Osteocyte (in vitro differentiated cells): ENCODE results near the gene OGFOD3. TPM values are rescaled to one million over a fixed set of nuclear protein-coding genes. Genes with fewer than 3 reads are reported as not detected.

ENCODE experiments used
- DNase-seq: peaks from one replicate; pipeline ENCODE4 v3.0.0; 2021; ENCODE audit warnings: mixed read lengths; ENCODE audit not compliant: unreplicated experiment; ENCODE audit errors: extremely low spot score
- H3K27ac Mint-ChIP-seq: one replicate; pipeline ENCODE4 v1.8.0; 2021; ENCODE audit warnings: mild to moderate bottlenecking, mixed read lengths; ENCODE audit not compliant: unreplicated experiment
- H3K27me3 Mint-ChIP-seq: one replicate; pipeline ENCODE4 v1.8.0; 2021; ENCODE audit warnings: mixed read lengths; ENCODE audit not compliant: unreplicated experiment
- H3K36me3 Mint-ChIP-seq: one replicate; pipeline ENCODE4 v1.8.0; 2021; ENCODE audit warnings: mixed read lengths; ENCODE audit not compliant: unreplicated experiment
- H3K4me1 Mint-ChIP-seq: one replicate; pipeline ENCODE4 v1.8.0; 2021; ENCODE audit warnings: mixed read lengths; ENCODE audit not compliant: unreplicated experiment
- H3K4me3 Mint-ChIP-seq: one replicate; pipeline ENCODE4 v1.8.0; 2021; ENCODE audit warnings: mild to moderate bottlenecking, moderate library complexity, mixed read lengths; ENCODE audit not compliant: unreplicated experiment
- H3K9me3 Mint-ChIP-seq: one replicate; pipeline ENCODE4 v1.8.0; 2021; ENCODE audit warnings: mixed read lengths; ENCODE audit not compliant: unreplicated experiment
- total RNA-seq: library from RNA; stranded (reverse); gene quantifications from 2 replicates; pipeline ENCODE4 v1.2.1, GENCODE V29; 2021
- TF ChIP-seq, protein P1 (sequence below): fragments of 200-600 bp; sonication (generic); IDR thresholded peaks from 2 replicates; pipeline ENCODE4 v1.5.0; 2021; ENCODE audit warnings: antibody characterized with exemption, mild to moderate bottlenecking, moderate library complexity

The OGFOD3 gene
- total RNA-seq, 1 donor from 2014 or later = 32.8 TPM

DNA sequence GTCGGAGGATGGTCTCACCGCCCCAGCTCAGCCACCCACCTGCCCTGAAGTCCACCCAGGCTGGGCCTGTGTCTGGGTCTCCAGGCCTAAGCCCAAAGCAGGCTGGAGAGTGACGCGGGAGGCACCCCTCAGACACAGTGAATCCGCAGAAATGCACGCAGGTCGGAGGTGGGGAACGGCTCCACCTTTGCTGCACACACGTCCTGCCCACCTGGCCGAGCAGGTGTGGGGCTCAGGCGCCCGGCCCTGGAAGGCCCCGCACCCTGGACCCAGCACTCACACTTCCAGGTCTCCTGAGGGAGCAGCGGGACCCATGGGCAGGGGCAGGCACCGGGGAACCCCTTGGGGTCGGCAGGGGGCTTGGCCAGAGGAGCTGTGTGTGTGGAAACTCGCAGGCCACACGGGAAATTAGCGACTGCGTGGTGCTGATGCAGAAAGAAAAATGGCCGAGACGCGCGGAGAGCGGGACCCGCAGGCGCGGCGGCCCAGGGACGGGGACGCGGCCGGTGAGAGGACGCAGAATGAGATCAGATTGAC is 21.5 kb upstream of the OGFOD3 start:
- Mint-ChIP-seq H3K27ac (no peak overlapping the region), H3K9me3 (no peaks in the 10 kb centered on the region), H3K36me3 (peaks cover 4% of the 10 kb centered on the region), H3K4me1 (peaks cover 7% of the 10 kb centered on the region), H3K27me3 (no peaks in the 10 kb centered on the region), H3K4me3 (no peak overlapping the region)
- DNase-seq = no peak
- TF ChIP-seq, protein P1, sequence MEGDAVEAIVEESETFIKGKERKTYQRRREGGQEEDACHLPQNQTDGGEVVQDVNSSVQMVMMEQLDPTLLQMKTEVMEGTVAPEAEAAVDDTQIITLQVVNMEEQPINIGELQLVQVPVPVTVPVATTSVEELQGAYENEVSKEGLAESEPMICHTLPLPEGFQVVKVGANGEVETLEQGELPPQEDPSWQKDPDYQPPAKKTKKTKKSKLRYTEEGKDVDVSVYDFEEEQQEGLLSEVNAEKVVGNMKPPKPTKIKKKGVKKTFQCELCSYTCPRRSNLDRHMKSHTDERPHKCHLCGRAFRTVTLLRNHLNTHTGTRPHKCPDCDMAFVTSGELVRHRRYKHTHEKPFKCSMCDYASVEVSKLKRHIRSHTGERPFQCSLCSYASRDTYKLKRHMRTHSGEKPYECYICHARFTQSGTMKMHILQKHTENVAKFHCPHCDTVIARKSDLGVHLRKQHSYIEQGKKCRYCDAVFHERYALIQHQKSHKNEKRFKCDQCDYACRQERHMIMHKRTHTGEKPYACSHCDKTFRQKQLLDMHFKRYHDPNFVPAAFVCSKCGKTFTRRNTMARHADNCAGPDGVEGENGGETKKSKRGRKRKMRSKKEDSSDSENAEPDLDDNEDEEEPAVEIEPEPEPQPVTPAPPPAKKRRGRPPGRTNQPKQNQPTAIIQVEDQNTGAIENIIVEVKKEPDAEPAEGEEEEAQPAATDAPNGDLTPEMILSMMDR = no peak

DNA sequence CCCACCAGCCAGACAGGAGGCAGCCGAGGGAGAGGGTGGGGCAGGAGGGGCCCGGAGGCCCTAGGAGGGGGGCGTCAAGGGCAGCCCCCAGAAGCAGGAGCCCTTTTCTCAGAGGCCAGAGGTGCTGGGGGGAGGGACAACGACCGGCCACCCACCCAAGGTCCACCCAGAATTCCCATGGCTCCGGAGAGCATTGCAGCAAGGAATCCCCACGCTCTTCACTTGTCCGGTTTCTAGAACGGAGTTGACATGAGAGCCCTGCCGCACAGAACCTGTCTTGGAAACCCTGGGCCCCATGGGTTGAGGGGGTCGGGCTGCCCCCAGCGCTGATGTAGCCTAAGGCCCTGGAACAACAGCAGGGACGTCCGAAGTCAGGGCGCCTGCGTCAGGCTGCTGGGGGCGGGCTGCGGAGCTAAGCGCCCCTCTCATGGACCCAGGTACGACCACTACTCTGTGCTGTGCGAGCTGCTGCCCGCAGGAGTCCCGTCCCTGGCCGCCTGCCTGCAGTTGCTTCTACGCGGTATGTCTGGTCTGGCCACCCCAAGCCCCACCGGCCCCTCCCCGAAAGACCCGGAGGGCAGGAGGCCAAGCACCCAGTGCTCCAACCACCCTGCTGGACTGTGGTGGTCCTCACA is 20.9 kb upstream of the OGFOD3 start:
- peaks cover 7% of the 10 kb centered on the region for H3K4me1 Mint-ChIP-seq
- H3K27me3 Mint-ChIP-seq = no peaks in the 10 kb centered on the region
- H3K36me3 Mint-ChIP-seq = peaks cover 4% of the 10 kb centered on the region
- TF ChIP-seq, protein P1 = no peak
- H3K27ac Mint-ChIP-seq = no peak overlapping the region
- no peak for DNase-seq
- no peak overlapping the region for H3K4me3 Mint-ChIP-seq
- H3K9me3 Mint-ChIP-seq = no peaks in the 10 kb centered on the region

- peaks cover 5% of the 10 kb centered on the region for H3K36me3 Mint-ChIP-seq
- no peaks in the 10 kb centered on the region for H3K9me3 Mint-ChIP-seq
- no peak overlapping the region for H3K4me3 Mint-ChIP-seq
- no peak overlapping the region for H3K27ac Mint-ChIP-seq
- peaks cover 7% of the 10 kb centered on the region for H3K4me1 Mint-ChIP-seq
- no peaks in the 10 kb centered on the region for H3K27me3 Mint-ChIP-seq
- DNase-seq = no peak
- TF ChIP-seq, protein P1 = no peak
Measured at GRCh38 chr17:82438401-82439193, 20.2 kb upstream of the OGFOD3 start.

DNA sequence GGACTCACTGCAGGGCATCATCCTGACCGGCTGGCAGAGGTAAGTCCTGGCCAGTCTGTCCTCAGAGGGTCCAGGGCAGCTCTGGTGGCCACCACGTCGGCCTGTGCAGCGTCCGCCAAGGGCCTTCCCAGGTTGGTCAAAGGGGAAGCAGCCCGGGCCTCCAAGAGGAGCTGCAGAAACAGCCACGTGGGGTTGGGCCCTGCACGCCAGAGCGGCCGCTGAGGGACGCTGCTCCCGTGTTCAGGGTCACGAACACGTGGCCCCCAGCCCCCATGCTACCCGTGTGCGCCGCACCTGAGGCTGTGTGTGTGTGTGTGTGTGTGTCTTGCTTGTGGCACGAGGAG is 18.9 kb upstream of the OGFOD3 start:
- peaks cover 7% of the 10 kb centered on the region for H3K4me1 Mint-ChIP-seq
- no peak overlapping the region for H3K4me3 Mint-ChIP-seq
- no peak overlapping the region for H3K27ac Mint-ChIP-seq
- H3K9me3 Mint-ChIP-seq = no peaks in the 10 kb centered on the region
- H3K27me3 Mint-ChIP-seq = no peaks in the 10 kb centered on the region
- DNase-seq = no peak
- TF ChIP-seq, protein P1 = no peak
- H3K36me3 Mint-ChIP-seq = peaks cover 2% of the 10 kb centered on the region

- no peak overlapping the region for H3K27ac Mint-ChIP-seq
- H3K4me3 Mint-ChIP-seq = no peak overlapping the region
Measured at GRCh38 chr17:82436601-82437324, 18.4 kb upstream of the OGFOD3 start.

More at GRCh38 chr17:82436601-82437324, 18.4 kb upstream of the OGFOD3 start:
- TF ChIP-seq, protein P1 = no peak
- H3K36me3 Mint-ChIP-seq = peaks cover 2% of the 10 kb centered on the region
- no peaks in the 10 kb centered on the region for H3K27me3 Mint-ChIP-seq
- peaks cover 7% of the 10 kb centered on the region for H3K4me1 Mint-ChIP-seq
- no peak for DNase-seq
- no peaks in the 10 kb centered on the region for H3K9me3 Mint-ChIP-seq
